Measurements from ENCODE around the gene ENTPD1. TPM values are rescaled to one million over a fixed set of nuclear protein-coding genes. Genes with fewer than 3 reads are reported as not detected.

The ENTPD1 gene
- polyA plus RNA-seq, 3 donors, result 62.2 to 71.1 (median 70.4) TPM

DNA sequence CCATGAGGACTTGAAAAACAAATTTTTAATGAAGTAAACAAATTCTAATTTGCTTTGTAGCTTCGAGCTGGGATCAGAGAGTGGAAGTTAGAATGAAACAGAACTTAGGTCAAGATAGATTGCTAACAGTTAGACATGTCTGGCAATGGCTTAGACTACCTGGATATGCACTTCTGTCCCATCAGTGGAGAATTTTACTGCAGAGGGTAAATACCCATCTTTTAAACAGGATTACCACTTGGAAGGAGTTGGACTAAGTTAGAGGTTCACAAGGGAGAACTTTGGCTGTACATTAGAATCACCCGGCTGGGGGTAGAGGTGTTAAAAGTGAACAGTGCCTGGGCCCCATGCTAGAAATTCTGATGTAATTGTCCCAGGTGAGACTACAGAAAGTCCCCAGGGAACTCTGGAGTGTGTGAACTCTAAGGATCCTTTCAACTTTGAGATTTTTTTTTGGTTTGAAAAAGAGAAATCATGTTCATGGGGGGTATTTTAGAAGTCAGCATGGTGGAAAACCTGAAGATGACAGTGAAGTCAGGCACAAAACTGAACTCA, 35.5 kb downstream of the ENTPD1 start:
- peaks cover 0 to 3% (median 0%) of the 10 kb centered on the region in 7 donors for H3K9me3 Mint-ChIP-seq
- Histone ChIP-seq H2AFZ (ENCODE audit: insufficient read depth, low read depth, low read length, poor library complexity, severe bottlenecking) (no peak overlapping the region), H3K27me3 (ENCODE audit: control insufficient read depth in 2 of 2, insufficient read depth in 2 of 2, low read length in 2 of 2) (no peaks in the 10 kb centered on the region), H4K20me1 (ENCODE audit: insufficient read depth, low read length) (peaks cover 4% of the 10 kb centered on the region), H3K36me3 (replicated peaks in 1 of 2; ENCODE audit: control insufficient read depth in 1 of 2, insufficient read depth in 2 of 2, low read length in 2 of 2) (peaks cover 4 to 12% of the 10 kb centered on the region in 2 donors), H3K9ac (ENCODE audit: insufficient read depth, low read length, poor library complexity, severe bottlenecking) (no peak overlapping the region), H3K4me3 (replicated peaks in 1 of 3; ENCODE audit: low read depth in 2 of 3, low read length in 3 of 3) (peak overlapping the region in 1 of 3 experiments; percentile 65), H3K4me2 (replicated peaks; ENCODE audit: extremely low read depth, low read length, poor library complexity, severe bottlenecking) (no peak overlapping the region), H3K79me2 (ENCODE audit: insufficient read depth, low read length) (peaks cover 71% of the 10 kb centered on the region), H3K27ac (ENCODE audit: low read depth in 1 of 2, low read length in 2 of 2) (peak overlapping the region in 1 of 2 donors; percentile 95), H3K4me1 (ENCODE audit: control insufficient read depth in 1 of 2, insufficient read depth in 2 of 2, low read length in 2 of 2) (peaks cover 65 to 79% of the 10 kb centered on the region in 2 donors), H3K9me3 (replicated peaks in 1 of 2; ENCODE audit: control insufficient read depth in 1 of 2, insufficient read depth in 1 of 2, low read length in 2 of 2) (no peaks in the 10 kb centered on the region)
- H3K27me3 Mint-ChIP-seq (ENCODE audit: low read depth in 3 of 3), result no peaks in the 10 kb centered on the region
- TF ChIP-seq, protein P1, sequence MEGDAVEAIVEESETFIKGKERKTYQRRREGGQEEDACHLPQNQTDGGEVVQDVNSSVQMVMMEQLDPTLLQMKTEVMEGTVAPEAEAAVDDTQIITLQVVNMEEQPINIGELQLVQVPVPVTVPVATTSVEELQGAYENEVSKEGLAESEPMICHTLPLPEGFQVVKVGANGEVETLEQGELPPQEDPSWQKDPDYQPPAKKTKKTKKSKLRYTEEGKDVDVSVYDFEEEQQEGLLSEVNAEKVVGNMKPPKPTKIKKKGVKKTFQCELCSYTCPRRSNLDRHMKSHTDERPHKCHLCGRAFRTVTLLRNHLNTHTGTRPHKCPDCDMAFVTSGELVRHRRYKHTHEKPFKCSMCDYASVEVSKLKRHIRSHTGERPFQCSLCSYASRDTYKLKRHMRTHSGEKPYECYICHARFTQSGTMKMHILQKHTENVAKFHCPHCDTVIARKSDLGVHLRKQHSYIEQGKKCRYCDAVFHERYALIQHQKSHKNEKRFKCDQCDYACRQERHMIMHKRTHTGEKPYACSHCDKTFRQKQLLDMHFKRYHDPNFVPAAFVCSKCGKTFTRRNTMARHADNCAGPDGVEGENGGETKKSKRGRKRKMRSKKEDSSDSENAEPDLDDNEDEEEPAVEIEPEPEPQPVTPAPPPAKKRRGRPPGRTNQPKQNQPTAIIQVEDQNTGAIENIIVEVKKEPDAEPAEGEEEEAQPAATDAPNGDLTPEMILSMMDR (IDR thresholded peaks at IDR 0.05), result no peak
- H3K4me1 Mint-ChIP-seq, result peaks cover 70% of the 10 kb centered on the region
- H3K36me3 Mint-ChIP-seq, result peaks cover 24% of the 10 kb centered on the region in 2 donors
- intact Hi-C loops (cut with micrococcal nuclease), result loop anchor here (5.0 kb wide), 1 partner anchor 34 kb away; the partner anchor contains the start of gene ENTPD1 (in 2 of the 2)
- no peak overlapping the region for H3K4me3 Mint-ChIP-seq
- 100% methylated on average over 1 of the region's 2 CpGs for WGBS (ENCODE audit: insufficient coverage)
- DNase-seq, result no peak
- H3K27ac Mint-ChIP-seq, result peak overlapping the region; percentile 93 to 99 (median 98)

DNA sequence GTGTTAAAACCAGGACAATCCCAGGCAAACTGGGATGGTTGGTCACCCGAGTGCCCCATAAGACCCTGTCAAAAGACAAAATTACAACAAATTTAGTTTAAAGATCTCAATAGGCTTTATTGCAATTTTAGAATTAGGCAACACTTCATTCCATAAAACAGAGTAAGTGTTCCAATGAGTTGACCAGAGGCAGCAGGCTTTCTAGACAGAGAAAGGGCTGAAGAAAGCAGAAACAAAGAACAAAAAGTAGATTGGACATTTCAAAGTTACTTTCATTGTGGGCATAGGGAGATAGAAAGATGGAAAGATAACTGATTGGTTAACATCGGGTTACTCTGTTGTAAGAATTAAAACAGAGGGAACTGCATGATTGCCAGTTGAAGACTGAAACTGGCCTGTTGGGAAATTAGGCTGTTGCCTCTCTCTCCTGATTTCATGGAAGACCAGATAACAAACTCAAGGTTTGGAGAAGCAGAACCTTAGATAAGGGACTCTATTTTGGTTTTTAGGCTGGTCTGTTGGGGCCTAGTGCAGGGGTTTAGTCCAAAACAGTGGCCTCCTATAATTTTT, 36.3 kb downstream of the ENTPD1 start:
- DNase-seq, result peak; percentile 23 to 74 (median 51)
- H3K27me3 Mint-ChIP-seq (ENCODE audit: low read depth in 3 of 3), result peaks cover 0 to 3% (median 0%) of the 10 kb centered on the region in 3 donors
- Histone ChIP-seq H3K4me3 (replicated peaks in 1 of 3; ENCODE audit: low read depth in 2 of 3, low read length in 3 of 3) (peak overlapping the region in 1 of 3 experiments; percentile 65), H3K36me3 (replicated peaks in 1 of 2; ENCODE audit: control insufficient read depth in 1 of 2, insufficient read depth in 2 of 2, low read length in 2 of 2) (peaks cover 4 to 6% of the 10 kb centered on the region in 2 donors), H3K9ac (ENCODE audit: insufficient read depth, low read length, poor library complexity, severe bottlenecking) (peak overlapping the region; percentile 58), H3K79me2 (ENCODE audit: insufficient read depth, low read length) (peaks cover 71% of the 10 kb centered on the region), H3K9me3 (replicated peaks in 1 of 2; ENCODE audit: control insufficient read depth in 1 of 2, insufficient read depth in 1 of 2, low read length in 2 of 2) (no peaks in the 10 kb centered on the region), H3K4me1 (ENCODE audit: control insufficient read depth in 1 of 2, insufficient read depth in 2 of 2, low read length in 2 of 2) (peaks cover 67 to 83% of the 10 kb centered on the region in 2 donors), H3K27ac (ENCODE audit: low read depth in 1 of 2, low read length in 2 of 2) (peak overlapping the region; percentile 90 to 95), H3K27me3 (ENCODE audit: control insufficient read depth in 2 of 2, insufficient read depth in 2 of 2, low read length in 2 of 2) (no peaks in the 10 kb centered on the region), H4K20me1 (ENCODE audit: insufficient read depth, low read length) (peaks cover 4% of the 10 kb centered on the region), H2AFZ (ENCODE audit: insufficient read depth, low read depth, low read length, poor library complexity, severe bottlenecking) (no peak overlapping the region), H3K4me2 (replicated peaks; ENCODE audit: extremely low read depth, low read length, poor library complexity, severe bottlenecking) (peak overlapping the region; percentile 69)
- peaks cover 0 to 3% (median 0%) of the 10 kb centered on the region in 7 donors for H3K9me3 Mint-ChIP-seq
- intact Hi-C loops (cut with micrococcal nuclease), result loop anchor here (5.0 kb wide), 1 partner anchor 35 kb away; the partner anchor contains the start of gene ENTPD1 (in 2 of the 2)
- H3K4me3 Mint-ChIP-seq, result peak overlapping the region in 1 of 2 donors; percentile 59
- H3K36me3 Mint-ChIP-seq, result peaks cover 26% of the 10 kb centered on the region in 2 donors
- H3K4me1 Mint-ChIP-seq, result peaks cover 76% of the 10 kb centered on the region
- TF ChIP-seq, protein P1 (IDR thresholded peaks at IDR 0.05), result no peak
- H3K27ac Mint-ChIP-seq, result peak overlapping the region; percentile 93 to 99 (median 98)
- WGBS (ENCODE audit: insufficient coverage), result 0% methylated on average over 1 of the region's 2 CpGs

Measured in CD14-positive monocyte (primary cell).